Measurements from ENCODE around the gene EGFL6. TPM values are rescaled to one million over a fixed set of nuclear protein-coding genes. Genes with fewer than 3 reads are reported as not detected.

The EGFL6 gene
- total RNA-seq, 1 experiment from 2014 or later: 0.96 TPM

DNA sequence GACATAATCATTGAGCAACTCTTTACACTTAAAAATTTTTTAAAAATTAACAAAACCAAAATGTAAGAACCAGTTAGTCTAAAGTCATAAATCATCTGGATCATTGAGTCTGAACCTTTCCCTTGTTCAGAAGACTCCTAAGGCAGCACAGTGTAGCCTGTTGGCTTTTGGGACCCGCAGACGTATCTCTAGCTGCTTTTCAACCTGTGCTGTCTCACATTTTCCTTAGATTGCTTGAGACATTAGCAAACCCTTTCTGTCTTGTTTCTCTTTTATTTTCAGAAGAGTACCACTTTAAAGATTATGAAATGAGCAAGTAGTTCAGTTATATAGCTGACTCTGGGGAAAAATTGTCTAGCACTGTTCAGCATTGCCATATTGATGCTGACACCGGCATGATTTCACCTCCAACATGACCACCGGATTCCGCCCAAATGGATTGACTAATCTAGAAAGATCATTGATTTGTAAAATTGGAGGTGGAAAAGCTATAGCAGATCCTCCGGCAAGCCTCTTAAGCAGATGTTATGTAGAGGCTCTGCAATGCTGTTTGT, 92.4 kb downstream of the EGFL6 start:
- POLR2A ChIA-PET: no interaction called here
- H3K36me3 Mint-ChIP-seq: peaks cover 15% of the 10 kb centered on the region
- no peaks in the 10 kb centered on the region for H3K9me3 Mint-ChIP-seq
- no peak overlapping the region for H3K4me3 Mint-ChIP-seq
- no peaks in the 10 kb centered on the region for H3K27me3 Mint-ChIP-seq (ENCODE audit: low read depth)
- DNase-seq (ENCODE audit: low spot score): no peak
- H3K4me1 Mint-ChIP-seq: peaks cover 6% of the 10 kb centered on the region
- CTCF ChIA-PET: interaction anchor here (1.4 kb wide), 1 partner anchor 88 kb away, joined by 4 read pairs; no protein-coding TSS in a partner anchor
- H3K27ac Mint-ChIP-seq: no peak overlapping the region
- no peak for ATAC-seq
- TF ChIP-seq, protein P1, sequence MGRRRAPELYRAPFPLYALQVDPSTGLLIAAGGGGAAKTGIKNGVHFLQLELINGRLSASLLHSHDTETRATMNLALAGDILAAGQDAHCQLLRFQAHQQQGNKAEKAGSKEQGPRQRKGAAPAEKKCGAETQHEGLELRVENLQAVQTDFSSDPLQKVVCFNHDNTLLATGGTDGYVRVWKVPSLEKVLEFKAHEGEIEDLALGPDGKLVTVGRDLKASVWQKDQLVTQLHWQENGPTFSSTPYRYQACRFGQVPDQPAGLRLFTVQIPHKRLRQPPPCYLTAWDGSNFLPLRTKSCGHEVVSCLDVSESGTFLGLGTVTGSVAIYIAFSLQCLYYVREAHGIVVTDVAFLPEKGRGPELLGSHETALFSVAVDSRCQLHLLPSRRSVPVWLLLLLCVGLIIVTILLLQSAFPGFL (CRISPR knock-in tag; IDR thresholded peaks at IDR 0.05; ENCODE audit: borderline replicate concordance): no peak
- no peak for TF ChIP-seq RELA (CRISPR knock-in tag; IDR thresholded peaks at IDR 0.05; ENCODE audit: borderline replicate concordance)
- no peak for TF ChIP-seq ZNF423 (CRISPR knock-in tag; IDR thresholded peaks at IDR 0.05)
- no peak for TF ChIP-seq ZNF671 (CRISPR knock-in tag; IDR thresholded peaks at IDR 0.05)
- no peak for TF ChIP-seq SMAD4 (CRISPR knock-in tag; IDR thresholded peaks at IDR 0.05)
- TF ChIP-seq MXD4 (CRISPR knock-in tag; IDR thresholded peaks at IDR 0.05; ENCODE audit: borderline replicate concordance): no peak
- no peak for TF ChIP-seq ZNF219 (CRISPR knock-in tag; IDR thresholded peaks at IDR 0.05; ENCODE audit: borderline replicate concordance)
- no peak for TF ChIP-seq NFYB (CRISPR knock-in tag; conservative IDR thresholded peaks at IDR 0.05; ENCODE audit: low read depth)
- no peak for TF ChIP-seq EMX1 (CRISPR knock-in tag; IDR thresholded peaks at IDR 0.05)

DNA sequence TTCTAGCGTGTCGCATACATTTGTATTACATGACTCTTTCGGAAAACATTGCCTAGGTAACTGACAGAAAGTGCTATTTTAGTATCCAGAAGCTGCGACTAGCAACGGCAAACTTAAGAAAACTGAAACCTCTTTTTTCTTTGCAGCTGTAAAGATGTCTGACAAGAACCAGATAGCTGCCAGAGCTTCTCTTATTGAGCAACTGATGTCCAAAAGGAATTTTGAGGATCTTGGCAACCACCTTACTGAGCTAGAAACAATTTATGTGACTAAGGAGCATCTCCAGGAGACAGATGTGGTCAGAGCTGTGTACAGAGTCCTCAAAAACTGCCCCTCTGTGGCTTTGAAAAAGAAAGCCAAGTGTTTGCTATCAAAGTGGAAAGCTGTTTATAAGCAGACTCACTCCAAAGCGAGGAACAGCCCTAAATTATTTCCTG, 93.0 kb downstream of the EGFL6 start:
- peaks cover 6% of the 10 kb centered on the region for H3K4me1 Mint-ChIP-seq
- no peaks in the 10 kb centered on the region for H3K9me3 Mint-ChIP-seq
- TF ChIP-seq IRF2 (CRISPR knock-in tag; IDR thresholded peaks at IDR 0.05; ENCODE audit: borderline replicate concordance, low read depth): no peak
- TF ChIP-seq SMAD3 (CRISPR knock-in tag; IDR thresholded peaks at IDR 0.05; ENCODE audit: borderline replicate concordance): no peak
- TF ChIP-seq MXD4 (CRISPR knock-in tag; IDR thresholded peaks at IDR 0.05; ENCODE audit: borderline replicate concordance): no peak
- TF ChIP-seq, protein P2, sequence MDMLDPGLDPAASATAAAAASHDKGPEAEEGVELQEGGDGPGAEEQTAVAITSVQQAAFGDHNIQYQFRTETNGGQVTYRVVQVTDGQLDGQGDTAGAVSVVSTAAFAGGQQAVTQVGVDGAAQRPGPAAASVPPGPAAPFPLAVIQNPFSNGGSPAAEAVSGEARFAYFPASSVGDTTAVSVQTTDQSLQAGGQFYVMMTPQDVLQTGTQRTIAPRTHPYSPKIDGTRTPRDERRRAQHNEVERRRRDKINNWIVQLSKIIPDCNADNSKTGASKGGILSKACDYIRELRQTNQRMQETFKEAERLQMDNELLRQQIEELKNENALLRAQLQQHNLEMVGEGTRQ (CRISPR knock-in tag; IDR thresholded peaks at IDR 0.05): no peak
- no peak for TF ChIP-seq FOXK1 (CRISPR knock-in tag; IDR thresholded peaks at IDR 0.05)
- no peak for TF ChIP-seq GABPB1 (CRISPR knock-in tag; IDR thresholded peaks at IDR 0.05)
- TF ChIP-seq, protein P3, sequence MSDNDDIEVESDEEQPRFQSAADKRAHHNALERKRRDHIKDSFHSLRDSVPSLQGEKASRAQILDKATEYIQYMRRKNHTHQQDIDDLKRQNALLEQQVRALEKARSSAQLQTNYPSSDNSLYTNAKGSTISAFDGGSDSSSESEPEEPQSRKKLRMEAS (CRISPR knock-in tag; IDR thresholded peaks at IDR 0.05): no peak
- TF ChIP-seq ZBTB21 (CRISPR knock-in tag; IDR thresholded peaks at IDR 0.05; ENCODE audit: borderline replicate concordance): no peak
- TF ChIP-seq NFYB (CRISPR knock-in tag; conservative IDR thresholded peaks at IDR 0.05; ENCODE audit: low read depth): no peak
- TF ChIP-seq PRRX2 (CRISPR knock-in tag; IDR thresholded peaks at IDR 0.05): no peak
- DNase-seq (ENCODE audit: low spot score) (no peak), ATAC-seq (no peak)
- H3K27ac Mint-ChIP-seq: no peak overlapping the region
- peaks cover 15% of the 10 kb centered on the region for H3K36me3 Mint-ChIP-seq
- ChIA-PET CTCF (interaction anchor here (1.4 kb wide), 1 partner anchor 88 kb away, joined by 4 read pairs; no protein-coding TSS in a partner anchor), POLR2A (no interaction called here)
- H3K4me3 Mint-ChIP-seq: no peak overlapping the region
- no peaks in the 10 kb centered on the region for H3K27me3 Mint-ChIP-seq (ENCODE audit: low read depth)

DNA sequence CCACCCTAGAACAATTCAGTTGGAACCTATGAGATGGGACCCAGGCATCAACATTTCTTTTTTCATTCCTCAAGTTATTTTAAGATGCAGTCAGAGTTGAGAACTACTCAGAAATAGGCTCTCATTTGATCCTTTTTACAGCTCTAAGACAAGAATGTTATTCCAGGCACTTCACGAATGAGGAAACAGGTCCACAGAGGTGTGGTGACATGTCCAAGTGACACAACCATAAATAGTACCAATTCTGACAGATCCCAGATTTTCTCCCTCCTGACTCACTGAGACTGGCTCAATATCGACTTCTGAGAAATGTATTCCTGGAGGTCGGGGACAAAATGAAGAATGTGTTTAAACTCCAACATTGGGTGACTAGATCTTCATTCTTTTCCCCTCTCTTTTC, 94.6 kb downstream of the EGFL6 start:
- H3K4me3 Mint-ChIP-seq: no peak overlapping the region
- peaks cover 15% of the 10 kb centered on the region for H3K36me3 Mint-ChIP-seq
- CTCF ChIA-PET: no interaction called here
- H3K4me1 Mint-ChIP-seq: peaks cover 3% of the 10 kb centered on the region
- DNase-seq (ENCODE audit: low spot score): no peak
- no peaks in the 10 kb centered on the region for H3K27me3 Mint-ChIP-seq (ENCODE audit: low read depth)
- POLR2A ChIA-PET: no interaction called here
- no peaks in the 10 kb centered on the region for H3K9me3 Mint-ChIP-seq
- no peak for ATAC-seq
- no peak overlapping the region for H3K27ac Mint-ChIP-seq
- TF ChIP-seq ATF1 (CRISPR knock-in tag; IDR thresholded peaks at IDR 0.05) (no peak), SMAD3 (CRISPR knock-in tag; IDR thresholded peaks at IDR 0.05; ENCODE audit: borderline replicate concordance) (no peak), FOXK1 (CRISPR knock-in tag; IDR thresholded peaks at IDR 0.05) (no peak), GABPB1 (CRISPR knock-in tag; IDR thresholded peaks at IDR 0.05) (no peak)
- TF ChIP-seq, protein P4, sequence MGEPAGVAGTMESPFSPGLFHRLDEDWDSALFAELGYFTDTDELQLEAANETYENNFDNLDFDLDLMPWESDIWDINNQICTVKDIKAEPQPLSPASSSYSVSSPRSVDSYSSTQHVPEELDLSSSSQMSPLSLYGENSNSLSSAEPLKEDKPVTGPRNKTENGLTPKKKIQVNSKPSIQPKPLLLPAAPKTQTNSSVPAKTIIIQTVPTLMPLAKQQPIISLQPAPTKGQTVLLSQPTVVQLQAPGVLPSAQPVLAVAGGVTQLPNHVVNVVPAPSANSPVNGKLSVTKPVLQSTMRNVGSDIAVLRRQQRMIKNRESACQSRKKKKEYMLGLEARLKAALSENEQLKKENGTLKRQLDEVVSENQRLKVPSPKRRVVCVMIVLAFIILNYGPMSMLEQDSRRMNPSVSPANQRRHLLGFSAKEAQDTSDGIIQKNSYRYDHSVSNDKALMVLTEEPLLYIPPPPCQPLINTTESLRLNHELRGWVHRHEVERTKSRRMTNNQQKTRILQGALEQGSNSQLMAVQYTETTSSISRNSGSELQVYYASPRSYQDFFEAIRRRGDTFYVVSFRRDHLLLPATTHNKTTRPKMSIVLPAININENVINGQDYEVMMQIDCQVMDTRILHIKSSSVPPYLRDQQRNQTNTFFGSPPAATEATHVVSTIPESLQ (CRISPR knock-in tag; IDR thresholded peaks at IDR 0.05): no peak
- TF ChIP-seq, protein P5, sequence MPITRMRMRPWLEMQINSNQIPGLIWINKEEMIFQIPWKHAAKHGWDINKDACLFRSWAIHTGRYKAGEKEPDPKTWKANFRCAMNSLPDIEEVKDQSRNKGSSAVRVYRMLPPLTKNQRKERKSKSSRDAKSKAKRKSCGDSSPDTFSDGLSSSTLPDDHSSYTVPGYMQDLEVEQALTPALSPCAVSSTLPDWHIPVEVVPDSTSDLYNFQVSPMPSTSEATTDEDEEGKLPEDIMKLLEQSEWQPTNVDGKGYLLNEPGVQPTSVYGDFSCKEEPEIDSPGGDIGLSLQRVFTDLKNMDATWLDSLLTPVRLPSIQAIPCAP (CRISPR knock-in tag; IDR thresholded peaks at IDR 0.05): no peak
- TF ChIP-seq, protein P6, sequence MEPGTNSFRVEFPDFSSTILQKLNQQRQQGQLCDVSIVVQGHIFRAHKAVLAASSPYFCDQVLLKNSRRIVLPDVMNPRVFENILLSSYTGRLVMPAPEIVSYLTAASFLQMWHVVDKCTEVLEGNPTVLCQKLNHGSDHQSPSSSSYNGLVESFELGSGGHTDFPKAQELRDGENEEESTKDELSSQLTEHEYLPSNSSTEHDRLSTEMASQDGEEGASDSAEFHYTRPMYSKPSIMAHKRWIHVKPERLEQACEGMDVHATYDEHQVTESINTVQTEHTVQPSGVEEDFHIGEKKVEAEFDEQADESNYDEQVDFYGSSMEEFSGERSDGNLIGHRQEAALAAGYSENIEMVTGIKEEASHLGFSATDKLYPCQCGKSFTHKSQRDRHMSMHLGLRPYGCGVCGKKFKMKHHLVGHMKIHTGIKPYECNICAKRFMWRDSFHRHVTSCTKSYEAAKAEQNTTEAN (CRISPR knock-in tag; IDR thresholded peaks at IDR 0.05): no peak
- TF ChIP-seq, protein P7, sequence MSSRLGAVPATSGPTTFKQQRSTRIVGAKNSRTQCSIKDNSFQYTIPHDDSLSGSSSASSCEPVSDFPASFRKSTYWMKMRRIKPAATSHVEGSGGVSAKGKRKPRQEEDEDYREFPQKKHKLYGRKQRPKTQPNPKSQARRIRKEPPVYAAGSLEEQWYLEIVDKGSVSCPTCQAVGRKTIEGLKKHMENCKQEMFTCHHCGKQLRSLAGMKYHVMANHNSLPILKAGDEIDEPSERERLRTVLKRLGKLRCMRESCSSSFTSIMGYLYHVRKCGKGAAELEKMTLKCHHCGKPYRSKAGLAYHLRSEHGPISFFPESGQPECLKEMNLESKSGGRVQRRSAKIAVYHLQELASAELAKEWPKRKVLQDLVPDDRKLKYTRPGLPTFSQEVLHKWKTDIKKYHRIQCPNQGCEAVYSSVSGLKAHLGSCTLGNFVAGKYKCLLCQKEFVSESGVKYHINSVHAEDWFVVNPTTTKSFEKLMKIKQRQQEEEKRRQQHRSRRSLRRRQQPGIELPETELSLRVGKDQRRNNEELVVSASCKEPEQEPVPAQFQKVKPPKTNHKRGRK (CRISPR knock-in tag; IDR thresholded peaks at IDR 0.05; ENCODE audit: borderline replicate concordance): no peak
- TF ChIP-seq, protein P8, sequence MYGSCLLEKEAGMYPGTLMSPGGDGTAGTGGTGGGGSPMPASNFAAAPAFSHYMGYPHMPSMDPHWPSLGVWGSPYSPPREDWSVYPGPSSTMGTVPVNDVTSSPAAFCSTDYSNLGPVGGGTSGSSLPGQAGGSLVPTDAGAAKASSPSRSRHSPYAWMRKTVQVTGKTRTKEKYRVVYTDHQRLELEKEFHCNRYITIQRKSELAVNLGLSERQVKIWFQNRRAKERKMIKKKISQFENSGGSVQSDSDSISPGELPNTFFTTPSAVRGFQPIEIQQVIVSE (CRISPR knock-in tag; IDR thresholded peaks at IDR 0.05; ENCODE audit: borderline replicate concordance): no peak
